GM21526 (cell line): ENCODE measurements around the gene ZNF366.
"Not testable (repeated sequence)": the region's sequence is repeated elsewhere in the genome, so short reads cannot be mapped to it uniquely, and the experiment has no call there.

Experiments used
- ATAC-seq: cut with Tn5 transposase; IDR thresholded peaks from one replicate; pipeline ENCODE4 v1.9.1; 2021; ENCODE audit warnings: moderate library complexity; ENCODE audit not compliant: unreplicated experiment, low FRiP score

Gene ZNF366

GRCh38 chr5:72415616-72416325 lies 91.4 kb downstream of the ZNF366 start:
- no peak for ATAC-seq

- ATAC-seq, result no peak
Observed at GRCh38 chr5:72412283-72413055, 94.7 kb downstream of the ZNF366 start.

- ATAC-seq, result no peak
Observed at GRCh38 chr5:72410688-72411295, 96.4 kb downstream of the ZNF366 start.

- no peak for ATAC-seq
Observed at GRCh38 chr5:72408603-72409002, 98.6 kb downstream of the ZNF366 start.

- ATAC-seq, result no peak
Observed at GRCh38 chr5:72408127-72408526, 99.1 kb downstream of the ZNF366 start.

- no peak for ATAC-seq
Observed at GRCh38 chr5:72407541-72407940, 99.7 kb downstream of the ZNF366 start.

GRCh38 chr5:72407078-72407477 lies 100.1 kb downstream of the ZNF366 start:
- no peak for ATAC-seq

- ATAC-seq, result not testable (repeated sequence)
Observed at GRCh38 chr5:72404771-72405170, 102.4 kb downstream of the ZNF366 start.

GRCh38 chr5:72402959-72403628 lies 104.1 kb downstream of the ZNF366 start:
- no peak for ATAC-seq

GRCh38 chr5:72402381-72402890 lies 104.8 kb downstream of the ZNF366 start:
- ATAC-seq, result no peak

- ATAC-seq, result no peak
Observed at GRCh38 chr5:72400950-72401349, 106.3 kb downstream of the ZNF366 start.

- no peak for ATAC-seq
Observed at GRCh38 chr5:72397836-72398235, 109.4 kb downstream of the ZNF366 start.

GRCh38 chr5:72394688-72395087 lies 112.5 kb downstream of the ZNF366 start:
- no peak for ATAC-seq

GRCh38 chr5:72393052-72393451 lies 114.2 kb downstream of the ZNF366 start:
- no peak for ATAC-seq
